ENCODE measurements around the gene ATXN2.

DNA sequence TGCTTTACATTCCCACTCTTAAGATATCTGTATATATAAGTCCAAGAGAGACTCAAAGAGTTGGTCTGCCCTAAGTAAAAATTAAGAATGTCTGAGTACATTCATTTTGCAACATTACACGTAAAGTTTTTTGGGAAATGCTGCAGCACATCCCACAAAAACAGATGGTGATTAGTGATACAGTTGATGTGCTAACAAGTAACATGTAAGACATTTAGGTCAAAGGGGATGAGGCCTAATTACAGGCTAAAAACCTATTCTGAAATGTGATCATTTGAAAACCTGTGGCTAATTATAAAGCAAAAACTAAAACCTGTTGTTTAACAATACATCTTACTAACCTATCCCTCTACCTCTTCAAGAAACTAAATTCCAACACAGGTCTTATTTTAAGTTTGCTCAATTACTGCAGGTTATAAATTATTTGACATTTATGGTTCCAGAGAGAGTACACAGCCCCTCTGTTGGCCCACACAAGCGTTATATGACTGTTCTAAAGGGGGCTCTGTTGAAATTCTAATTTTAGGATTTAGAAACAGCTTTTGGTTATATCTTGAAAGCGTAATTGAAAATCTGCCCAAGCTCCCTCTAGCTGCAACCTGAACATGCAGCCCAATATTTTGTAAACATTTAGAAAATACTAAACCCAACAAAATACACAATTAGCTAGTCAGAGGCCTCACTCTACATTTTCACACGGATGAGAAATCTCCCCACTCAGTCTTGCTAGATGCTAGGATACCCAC is 43.7 kb upstream of the ATXN2 start:
- no peak for TF ChIP-seq CTCF (conservative IDR thresholded peaks at IDR 0.05)
- TF ChIP-seq EZH2 (IDR thresholded peaks at IDR 0.05; ENCODE audit: low read depth), result no peak
